RWPE2 (cell line): ENCODE measurements around the gene BRF1.
A peak's percentile ranks its signal among the peaks of the same experiment; 100 is the strongest.
"Not testable (repeated sequence)": the region's sequence is repeated elsewhere in the genome, so short reads cannot be mapped to it uniquely, and the experiment has no call there.

Experiments
- ATAC-seq: fragments of 200-7000 bp; cut with Tn5 transposase; 3 replicates; pipeline ENCODE4 v1.9.1; 2021; ENCODE audit warnings: low read depth
- DNase-seq: peaks from one replicate; pipeline ENCODE4 v3.0.0-alpha.2; 2020; ENCODE audit warnings: low spot score
- H3K27ac ChIP-seq: fragments of 450-650 bp; 2 replicates; pipeline ENCODE4 v1.5.1; 2017; ENCODE audit warnings: mild to moderate bottlenecking; ENCODE audit not compliant: poor library complexity, severe bottlenecking
- H3K27me3 ChIP-seq: fragments of 250-450 bp; sonication (Bioruptor Pico); 2 replicates; pipeline ENCODE4 v1.5.1; 2021; ENCODE audit warnings: mild to moderate bottlenecking, moderate library complexity; ENCODE audit not compliant: insufficient read depth, poor library complexity, severe bottlenecking
- H3K36me3 ChIP-seq: fragments of 250-450 bp; sonication (Bioruptor Pico); 2 replicates; pipeline ENCODE4 v1.5.1; 2020; ENCODE audit warnings: low read depth, mild to moderate bottlenecking, moderate library complexity
- H3K4me1 ChIP-seq: fragments of 250-450 bp; sonication (Bioruptor Pico); 2 replicates; pipeline ENCODE4 v1.5.1; 2021; ENCODE audit warnings: mild to moderate bottlenecking, moderate library complexity; ENCODE audit not compliant: insufficient read depth, poor library complexity, severe bottlenecking
- H3K4me3 ChIP-seq: fragments of 250-450 bp; sonication (Bioruptor Pico); 2 replicates; pipeline ENCODE4 v1.5.1; 2021; ENCODE audit warnings: mild to moderate bottlenecking, moderate library complexity; ENCODE audit not compliant: severe bottlenecking
- H3K9me3 ChIP-seq: fragments of 250-450 bp; sonication (Bioruptor Pico); 2 replicates; pipeline ENCODE4 v1.5.1; 2021; ENCODE audit warnings: mild to moderate bottlenecking, moderate library complexity; ENCODE audit not compliant: severe bottlenecking
- CTCF ChIP-seq: fragments of 450-650 bp; IDR thresholded peaks from one replicate; pipeline ENCODE4 v1.5.1; 2017; ENCODE audit warnings: mild to moderate bottlenecking, moderate library complexity; ENCODE audit not compliant: poor library complexity, severe bottlenecking

BRF1 gene

GRCh38 chr14:105299654-105300541, 903 bp downstream of the BRF1 start:
- no peak for TF ChIP-seq CTCF
- Histone ChIP-seq H3K9me3 (no peaks in the 10 kb centered on the region), H3K27me3 (no peaks in the 10 kb centered on the region), H3K4me1 (peaks cover 3% of the 10 kb centered on the region), H3K4me3 (peak overlapping the region; percentile 70), H3K27ac (peak overlapping the region; percentile 61), H3K36me3 (no peaks in the 10 kb centered on the region)
- DNase-seq (no peak), ATAC-seq (peak; percentile 13)

GRCh38 chr14:105297311-105297710, 3.5 kb downstream of the BRF1 start:
- not testable (repeated sequence) for H3K36me3 ChIP-seq, ATAC-seq, H3K27ac ChIP-seq, H3K4me3 ChIP-seq, H3K27me3 ChIP-seq, H3K9me3 ChIP-seq, DNase-seq, H3K4me1 ChIP-seq

GRCh38 chr14:105294142-105294597, 6.6 kb downstream of the BRF1 start:
- no peak for TF ChIP-seq CTCF
- Histone ChIP-seq H3K9me3 (no peaks in the 10 kb centered on the region), H3K36me3 (no peaks in the 10 kb centered on the region), H3K4me1 (no peaks in the 10 kb centered on the region), H3K27me3 (no peaks in the 10 kb centered on the region), H3K4me3 (no peak overlapping the region), H3K27ac (no peak overlapping the region)
- peak; percentile 41; the same call in 2 of the 3 replicates for ATAC-seq
- no peak for DNase-seq

- TF ChIP-seq CTCF, result no peak
- Histone ChIP-seq H3K36me3 (no peaks in the 10 kb centered on the region), H3K4me3 (no peak overlapping the region), H3K27ac (no peak overlapping the region), H3K9me3 (no peaks in the 10 kb centered on the region), H3K27me3 (no peaks in the 10 kb centered on the region), H3K4me1 (no peaks in the 10 kb centered on the region)
- no peak for DNase-seq
- no peak for ATAC-seq
These were observed 7.7 kb downstream of the BRF1 start for GRCh38 chr14:105292826-105293711.

- Histone ChIP-seq H3K4me1 (no peaks in the 10 kb centered on the region), H3K27ac (no peak overlapping the region), H3K9me3 (no peaks in the 10 kb centered on the region), H3K4me3 (no peak overlapping the region), H3K36me3 (no peaks in the 10 kb centered on the region), H3K27me3 (no peaks in the 10 kb centered on the region)
- DNase-seq, result no peak
- ATAC-seq, result no peak
- no peak for TF ChIP-seq CTCF
These were observed 10.0 kb downstream of the BRF1 start for GRCh38 chr14:105290621-105291346.

- not testable (repeated sequence) for ATAC-seq
These were observed 11.9 kb downstream of the BRF1 start for GRCh38 chr14:105288936-105289335.

More at GRCh38 chr14:105288936-105289335, 11.9 kb downstream of the BRF1 start:
- H3K27ac ChIP-seq, DNase-seq, H3K27me3 ChIP-seq, H3K4me3 ChIP-seq, H3K9me3 ChIP-seq, H3K36me3 ChIP-seq, H3K4me1 ChIP-seq: not testable (repeated sequence)
